ENCODE data around the gene ANAPC7.

GRCh38 chr12:110352401-110352800, 51.1 kb downstream of the ANAPC7 start:
- TF ChIP-seq CTCF (IDR thresholded peaks at IDR 0.05) = no peak
- no peak for TF ChIP-seq POLR2A (IDR thresholded peaks at IDR 0.05)

Data from body of pancreas (tissue), 4 donors.